Retina (tissue), 1 donor: ENCODE measurements around the gene CCNB2.

Experiments
- DNase-seq: peaks from one replicate; pipeline ENCODE4 v3.0.0-alpha.2; 2016

CCNB2 gene

GRCh38 chr15:59169251-59169708 lies 64.3 kb downstream of the CCNB2 start:
- DNase-seq = no peak

- DNase-seq = no peak
Measured at GRCh38 chr15:59170295-59171066, 65.5 kb downstream of the CCNB2 start.

GRCh38 chr15:59171067-59171397 lies 66.1 kb downstream of the CCNB2 start:
- DNase-seq = no peak

GRCh38 chr15:59172289-59172901 lies 67.4 kb downstream of the CCNB2 start:
- no peak for DNase-seq

GRCh38 chr15:59173194-59173593 lies 68.2 kb downstream of the CCNB2 start:
- DNase-seq = no peak

- DNase-seq = no peak
Measured at GRCh38 chr15:59174151-59174834, 69.3 kb downstream of the CCNB2 start.
